GM21737 (cell line): ENCODE measurements around the gene GPR39.

ENCODE experiments used
- ATAC-seq: cut with Tn5 transposase; IDR thresholded peaks from one replicate; pipeline ENCODE4 v1.9.1; 2021; ENCODE audit warnings: mild to moderate bottlenecking, moderate library complexity; ENCODE audit not compliant: unreplicated experiment

The GPR39 gene

DNA sequence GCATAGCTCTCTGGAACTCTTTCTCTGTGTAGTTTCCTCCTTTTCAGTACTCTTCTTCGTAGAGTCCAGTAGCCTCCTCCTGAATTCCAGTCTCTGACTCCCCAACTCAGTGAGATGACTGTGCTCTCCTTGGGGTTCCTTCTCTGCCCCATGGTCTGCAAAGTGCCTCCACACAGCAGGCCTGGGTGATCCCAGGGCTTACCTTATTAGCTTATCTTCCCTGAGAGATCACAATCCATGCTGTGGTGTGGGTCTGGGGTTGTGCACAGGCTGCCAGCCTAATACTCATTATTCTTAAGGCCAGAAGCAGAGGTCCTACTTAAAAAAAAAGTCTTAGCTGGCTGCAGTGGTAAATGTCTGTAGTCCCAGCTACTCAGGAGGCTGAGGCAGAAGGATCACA lies 4.6 kb upstream of the GPR39 start:
- no peak for ATAC-seq

- no peak for ATAC-seq
Measured at GRCh38 chr2:132414081-132414480, 2.5 kb upstream of the GPR39 start.

DNA sequence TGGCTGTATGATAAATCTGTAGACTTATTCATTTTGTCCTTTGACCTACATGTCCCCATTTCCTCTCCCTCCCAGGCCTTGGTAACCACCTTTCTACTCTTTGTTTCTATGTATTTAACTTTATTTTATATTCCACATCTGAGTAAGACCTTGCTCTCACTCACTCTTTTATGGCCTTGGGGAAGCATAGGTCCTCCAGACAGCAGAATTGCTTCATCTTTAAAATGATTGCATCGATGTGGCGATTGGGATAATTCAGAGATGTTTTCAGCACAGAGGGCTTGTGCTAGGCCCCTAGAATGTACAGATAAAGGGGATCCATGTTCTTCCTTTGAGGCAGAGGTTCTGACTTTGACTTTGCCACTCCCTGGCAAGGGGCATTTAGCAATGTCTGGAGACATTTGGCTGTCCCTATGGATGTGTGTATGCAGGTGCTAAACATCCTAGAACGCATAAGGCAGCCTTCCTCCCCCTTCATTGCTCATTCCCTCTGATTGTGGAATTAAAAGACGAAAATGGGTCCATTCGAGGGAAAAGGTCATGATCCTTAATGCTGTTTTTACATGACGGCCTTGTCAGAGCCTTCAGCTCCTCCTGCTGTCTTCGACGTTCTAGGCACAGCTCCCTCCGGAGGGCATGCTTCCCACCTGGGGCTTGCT lies 1.2 kb upstream of the GPR39 start:
- no peak for ATAC-seq

- no peak for ATAC-seq
Measured at GRCh38 chr2:132415915-132416722, 486 bp upstream of the GPR39 start.

DNA sequence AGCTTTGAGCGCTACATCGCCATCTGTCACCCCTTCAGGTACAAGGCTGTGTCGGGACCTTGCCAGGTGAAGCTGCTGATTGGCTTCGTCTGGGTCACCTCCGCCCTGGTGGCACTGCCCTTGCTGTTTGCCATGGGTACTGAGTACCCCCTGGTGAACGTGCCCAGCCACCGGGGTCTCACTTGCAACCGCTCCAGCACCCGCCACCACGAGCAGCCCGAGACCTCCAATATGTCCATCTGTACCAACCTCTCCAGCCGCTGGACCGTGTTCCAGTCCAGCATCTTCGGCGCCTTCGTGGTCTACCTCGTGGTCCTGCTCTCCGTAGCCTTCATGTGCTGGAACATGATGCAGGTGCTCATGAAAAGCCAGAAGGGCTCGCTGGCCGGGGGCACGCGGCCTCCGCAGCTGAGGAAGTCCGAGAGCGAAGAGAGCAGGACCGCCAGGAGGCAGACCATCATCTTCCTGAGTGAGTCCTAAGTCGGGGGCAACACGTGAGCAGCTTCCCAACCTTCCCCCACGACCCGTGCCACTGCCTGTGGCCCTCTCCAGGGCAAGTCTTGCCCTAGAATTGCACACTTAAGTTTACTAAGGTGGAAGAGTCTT lies 928 bp downstream of the GPR39 start:
- ATAC-seq = no peak

DNA sequence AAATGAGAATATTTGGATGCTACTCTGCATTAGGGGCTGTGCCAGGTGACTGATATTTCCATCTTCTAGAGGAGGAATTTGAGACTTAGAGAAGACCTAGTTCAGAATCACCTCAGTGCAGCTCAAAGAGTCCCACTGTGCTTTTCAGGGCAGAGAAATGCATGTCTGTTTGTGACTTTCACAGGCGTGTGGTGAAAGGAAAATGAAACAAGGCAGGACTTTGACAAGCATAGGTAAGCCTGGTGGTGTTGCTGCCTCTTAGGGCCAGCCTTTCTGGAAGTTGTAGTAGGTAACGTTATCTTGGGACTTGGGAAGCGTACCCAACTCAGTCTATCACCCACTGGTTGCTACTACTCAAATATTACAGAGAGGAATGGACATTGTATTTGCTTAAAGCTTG lies 2.6 kb downstream of the GPR39 start:
- no peak for ATAC-seq

DNA sequence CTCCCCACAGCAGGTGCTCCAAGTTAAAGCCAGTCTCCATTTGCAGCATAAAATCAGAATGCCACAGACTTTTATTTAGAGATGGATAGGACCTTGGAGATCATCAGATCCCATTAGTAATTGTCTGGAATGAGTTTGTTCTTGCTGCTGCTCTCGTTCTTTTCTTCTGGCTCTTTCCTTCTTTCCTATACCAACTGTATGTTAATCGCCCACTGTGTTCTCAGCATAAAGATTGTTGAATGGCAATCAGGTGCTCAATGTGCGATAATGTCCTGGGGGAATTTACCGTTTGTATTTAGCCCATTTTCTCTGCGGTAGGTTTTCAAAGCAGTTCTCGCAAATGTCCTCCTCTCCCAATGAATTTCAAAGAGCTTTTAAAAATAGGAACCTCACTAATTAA lies 3.3 kb downstream of the GPR39 start:
- no peak for ATAC-seq

GRCh38 chr2:132420816-132421805 lies 4.5 kb downstream of the GPR39 start:
- ATAC-seq = no peak

GRCh38 chr2:132422736-132423135 lies 6.1 kb downstream of the GPR39 start:
- no peak for ATAC-seq

- ATAC-seq = no peak
Measured at GRCh38 chr2:132424526-132425121, 8.0 kb downstream of the GPR39 start.

GRCh38 chr2:132426033-132426432 lies 9.4 kb downstream of the GPR39 start:
- no peak for ATAC-seq

DNA sequence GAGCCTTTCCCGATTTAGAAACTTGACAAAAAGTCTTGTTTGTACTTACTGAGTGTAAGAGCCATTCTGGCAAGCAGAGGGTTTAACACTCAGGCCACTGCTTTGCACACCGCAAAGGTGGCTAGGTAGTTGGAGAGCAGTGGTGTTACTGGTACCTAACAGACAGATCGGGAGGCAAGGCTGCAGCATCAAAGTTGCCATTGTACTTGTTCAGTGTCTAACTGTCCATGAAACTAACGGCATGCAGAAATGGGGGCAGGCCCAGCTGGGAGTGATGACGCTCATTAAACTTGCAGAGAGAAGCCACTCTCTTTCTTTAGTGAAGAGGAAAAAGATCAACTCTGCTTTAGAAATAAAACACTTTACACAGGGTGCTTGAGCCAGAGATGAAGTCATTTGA lies 10.1 kb downstream of the GPR39 start:
- ATAC-seq = no peak

DNA sequence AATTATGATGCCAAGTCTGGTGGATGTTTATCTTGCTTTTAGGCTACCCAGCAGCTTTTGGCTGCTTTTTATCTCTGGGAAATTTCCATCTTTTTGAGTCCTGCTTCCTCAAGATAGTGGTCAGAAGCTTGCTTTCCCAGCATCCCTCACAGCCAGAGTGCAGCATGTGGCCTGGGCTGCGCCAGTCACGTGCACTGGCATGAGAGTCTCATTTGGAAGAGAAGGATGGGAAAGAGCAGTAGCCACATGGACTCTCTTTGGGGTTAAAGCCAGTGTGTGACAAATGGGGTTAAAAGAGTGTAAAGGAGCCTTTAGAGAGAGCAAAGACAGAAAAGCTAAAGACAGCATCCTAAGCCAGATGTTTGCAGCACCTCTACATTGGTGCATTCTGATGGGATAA lies 12.7 kb downstream of the GPR39 start:
- ATAC-seq = no peak

- no peak for ATAC-seq
Measured at GRCh38 chr2:132429941-132430573, 13.5 kb downstream of the GPR39 start.

DNA sequence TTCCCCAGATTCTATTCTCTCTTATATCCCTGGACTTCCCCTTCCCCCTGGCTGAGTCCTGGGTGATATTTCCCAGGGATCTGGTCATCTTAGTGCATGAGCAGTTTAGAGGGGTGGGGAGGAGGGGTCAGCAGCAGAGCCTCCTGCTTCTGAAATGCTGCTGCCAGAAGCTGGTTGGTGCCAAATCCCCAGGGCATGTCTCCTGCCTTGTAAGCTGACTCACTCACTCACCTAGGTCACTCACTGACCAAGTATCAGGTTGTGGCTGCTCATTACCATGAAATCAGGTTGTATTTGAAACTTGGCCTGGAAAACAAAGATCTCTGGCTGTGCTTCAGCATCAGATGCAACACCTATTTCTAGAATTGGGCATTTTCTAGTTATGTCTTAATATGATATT lies 14.3 kb downstream of the GPR39 start:
- ATAC-seq = no peak

DNA sequence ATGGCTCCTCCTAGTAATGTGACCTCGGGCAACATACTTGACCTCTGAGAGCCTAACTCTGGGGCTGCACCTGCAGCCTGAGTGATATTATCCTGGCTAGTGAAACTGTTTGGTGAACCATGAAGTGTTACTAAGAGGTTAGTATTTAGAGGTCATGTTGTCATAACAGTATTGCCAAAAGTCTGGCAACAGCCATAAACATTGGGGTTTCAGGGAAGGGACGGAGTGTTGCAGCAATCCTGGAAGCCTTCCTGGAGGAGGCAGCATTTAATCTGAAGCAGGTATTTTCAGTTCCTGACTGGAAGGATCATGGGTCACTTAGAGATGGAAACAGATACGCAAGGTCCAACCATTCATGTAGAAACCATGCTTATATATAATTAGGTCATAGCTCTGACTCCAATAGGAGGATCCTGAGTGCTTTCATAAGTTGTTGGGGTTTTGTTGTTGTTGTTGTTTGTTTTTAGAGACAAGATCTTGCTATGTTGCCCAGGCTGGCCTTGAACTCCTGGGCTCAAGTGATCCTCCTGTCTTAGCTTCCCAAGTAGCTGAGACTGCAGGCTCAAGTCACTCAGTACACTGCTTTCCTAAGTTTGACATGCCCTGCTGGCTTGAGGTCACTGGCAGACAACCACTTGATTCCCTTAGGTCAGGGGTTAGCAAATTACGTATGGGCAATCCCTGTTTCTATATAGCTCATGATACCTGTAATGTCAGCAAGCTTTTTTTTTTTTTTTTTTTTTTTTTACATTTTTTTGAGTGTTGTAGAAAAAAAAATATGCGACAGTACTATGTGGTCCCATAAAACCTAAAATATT lies 21.5 kb downstream of the GPR39 start:
- ATAC-seq = no peak

- no peak for ATAC-seq
Measured at GRCh38 chr2:132438691-132439090, 22.1 kb downstream of the GPR39 start.

DNA sequence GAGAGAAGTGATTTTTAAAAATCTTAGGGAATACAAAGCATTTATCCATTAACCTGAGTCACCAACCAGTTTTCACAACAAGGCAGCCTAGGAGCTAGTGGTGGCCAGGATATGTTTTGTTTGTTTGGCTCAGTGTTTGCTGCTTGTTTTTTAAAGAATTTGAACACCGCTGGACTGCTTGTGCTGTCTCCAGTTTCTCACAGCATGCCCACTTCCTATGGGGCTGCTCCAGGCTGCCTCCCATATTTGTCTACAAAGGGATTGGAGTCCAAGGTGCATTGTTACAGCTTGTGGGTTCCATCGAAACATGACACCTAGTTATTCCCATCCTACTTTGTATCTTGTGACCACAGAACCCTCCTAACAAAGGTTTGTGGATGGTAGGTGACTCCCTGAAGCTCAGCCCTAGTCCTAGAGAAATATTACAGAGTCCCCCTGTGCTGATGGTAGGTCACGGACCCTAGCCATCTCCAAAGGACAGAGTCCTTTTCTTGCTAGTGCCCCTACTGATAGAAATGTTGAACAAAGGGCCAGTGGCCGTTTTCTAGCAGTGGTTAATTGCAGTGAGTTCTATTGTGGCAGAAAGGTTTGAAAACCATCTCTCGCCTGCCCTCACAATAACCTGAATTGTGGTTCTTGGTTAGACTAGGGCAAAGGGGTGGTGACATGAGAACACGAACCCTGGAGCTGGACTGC lies 23.2 kb downstream of the GPR39 start:
- no peak for ATAC-seq

DNA sequence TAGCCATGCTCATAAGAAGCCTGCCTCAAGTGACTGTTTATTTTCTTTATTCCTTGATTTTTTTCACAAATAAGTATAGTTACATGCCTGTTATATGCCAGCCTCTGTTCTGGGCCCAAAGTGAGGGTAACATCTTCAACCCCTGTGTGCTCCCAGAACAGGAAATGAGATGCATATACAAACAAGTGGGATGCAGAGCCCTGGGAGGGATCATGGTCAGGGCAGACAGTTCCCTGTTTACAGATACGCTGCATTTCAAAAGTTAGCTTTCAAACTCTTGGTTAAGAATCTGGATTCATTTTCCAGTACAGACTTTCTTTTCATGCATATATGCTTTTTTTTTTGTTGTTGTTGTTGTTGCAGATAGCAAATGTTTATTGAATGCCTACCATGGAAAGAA lies 24.4 kb downstream of the GPR39 start:
- ATAC-seq = no peak
